GM21447 (cell line): ENCODE results near the gene ROPN1.
"Not testable (repeated sequence)": the region's sequence is repeated elsewhere in the genome, so short reads cannot be mapped to it uniquely, and the experiment has no call there.

ENCODE experiments used
- ATAC-seq: cut with Tn5 transposase; IDR thresholded peaks from one replicate; pipeline ENCODE4 v1.9.1; 2021; ENCODE audit not compliant: unreplicated experiment

ROPN1 gene

DNA sequence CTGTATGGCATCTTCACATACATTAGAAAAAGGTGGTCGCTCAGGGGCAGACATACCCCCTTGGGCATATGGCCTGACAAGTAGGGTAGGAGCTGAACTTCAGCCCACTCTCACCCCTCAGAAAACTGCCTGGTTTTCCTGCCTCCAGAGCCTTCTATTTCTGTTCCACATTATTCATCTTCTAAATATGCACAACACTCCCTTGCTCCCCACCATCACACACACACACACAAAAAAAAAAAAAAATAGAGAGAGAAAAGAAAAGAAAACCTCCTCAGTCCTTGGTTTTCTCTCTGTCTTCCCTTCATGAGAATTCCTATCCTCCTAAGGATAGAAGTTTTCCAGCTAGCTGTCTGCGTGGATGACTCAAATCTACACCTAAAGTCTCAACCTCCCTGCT is 5.6 kb upstream of the ROPN1 start:
- ATAC-seq, result no peak

DNA sequence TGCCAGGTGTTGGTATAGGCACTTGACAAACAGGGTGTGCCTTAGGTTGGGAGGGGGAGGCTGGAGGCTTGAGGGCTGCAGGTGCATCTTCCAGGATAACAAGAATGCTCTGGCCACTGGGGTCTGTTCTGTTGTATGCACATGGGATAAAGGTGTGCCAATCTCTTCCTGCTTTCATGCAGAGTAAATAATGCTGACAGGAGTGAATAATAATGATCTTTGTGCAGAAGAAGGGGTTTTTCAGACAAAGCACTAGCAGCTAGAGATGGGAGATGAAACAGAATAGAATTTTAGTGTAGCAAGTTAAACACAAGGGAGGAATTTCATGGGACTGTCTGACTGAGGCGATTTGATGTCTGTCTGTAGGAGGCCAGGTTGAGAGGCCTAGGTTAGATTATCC is 1.9 kb upstream of the ROPN1 start:
- ATAC-seq, result no peak

DNA sequence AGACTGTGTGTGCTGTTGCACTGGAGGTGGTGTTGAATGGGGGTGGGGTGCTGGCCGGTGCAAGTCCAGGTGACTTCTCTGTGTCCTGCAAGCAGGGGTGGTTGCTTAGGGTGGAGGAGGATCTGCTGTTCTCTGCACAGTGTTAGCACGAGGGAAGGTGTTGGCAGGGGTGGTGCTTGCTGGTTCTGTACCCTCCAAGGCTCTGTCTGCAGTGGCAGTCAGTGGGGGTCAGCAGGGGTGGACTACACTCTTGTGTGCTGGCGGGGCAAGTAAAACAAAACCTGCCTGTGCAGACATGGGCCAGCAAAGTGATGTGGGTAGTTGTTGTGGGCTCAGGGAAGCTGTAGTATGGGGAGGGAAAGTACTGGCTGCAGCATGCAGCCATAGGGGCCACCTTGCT is 5.5 kb downstream of the ROPN1 start:
- ATAC-seq, result no peak

DNA sequence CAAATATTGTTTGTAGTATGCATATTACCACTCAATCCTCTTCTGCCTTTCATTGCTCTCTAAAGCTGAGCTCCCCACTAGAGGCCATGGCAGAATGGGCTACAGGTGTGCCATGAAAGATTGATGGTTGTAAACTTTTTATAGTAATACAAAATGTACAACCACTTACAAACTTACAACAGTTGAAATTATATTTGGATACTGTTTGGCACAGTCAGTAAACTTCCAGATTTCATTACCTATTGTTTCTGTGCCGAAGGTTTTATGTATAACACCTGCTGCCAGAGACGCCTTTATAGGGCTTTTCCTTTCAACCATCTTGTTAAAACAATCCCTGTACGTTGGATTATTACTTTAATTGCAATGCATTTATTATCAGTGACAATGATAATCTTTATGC is 7.0 kb downstream of the ROPN1 start:
- ATAC-seq, result no peak

DNA sequence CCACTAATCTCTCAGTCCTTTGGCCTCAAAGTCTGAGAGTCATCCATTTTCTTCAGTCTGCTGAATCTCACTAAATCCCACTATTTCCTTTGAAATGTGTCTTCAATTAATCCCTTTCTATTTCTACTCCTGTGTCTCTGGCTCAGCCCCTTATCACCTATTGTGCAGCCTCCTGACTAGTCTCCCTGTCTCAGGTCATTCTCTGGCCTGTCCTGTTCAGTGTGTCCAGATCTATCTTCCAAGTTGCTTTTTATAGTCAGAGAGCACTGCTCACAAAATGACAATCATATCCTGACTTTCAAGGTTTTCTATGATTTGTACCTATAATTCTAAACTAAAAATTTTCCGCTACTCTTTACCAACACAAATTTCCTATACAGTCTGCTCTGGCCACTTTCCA is 7.6 kb downstream of the ROPN1 start:
- no peak for ATAC-seq

DNA sequence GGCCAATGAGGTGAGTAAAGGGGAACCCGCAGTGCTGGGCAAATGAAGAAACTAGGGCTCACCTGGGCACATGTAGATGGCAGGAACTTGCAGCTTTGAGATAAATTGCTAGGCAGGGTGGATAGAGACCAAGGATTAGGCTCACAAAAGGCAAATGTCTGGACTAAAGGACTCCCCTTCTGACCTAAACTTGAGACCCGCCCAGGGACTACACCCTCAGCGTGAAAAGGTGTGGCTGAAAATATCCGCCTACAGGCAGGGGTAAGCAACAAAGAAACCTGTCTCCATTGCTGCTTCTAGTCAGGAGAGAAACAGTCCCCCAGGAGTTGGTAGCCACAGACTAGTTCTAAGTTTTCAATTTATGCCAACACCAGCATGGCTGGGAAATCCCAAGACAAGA is 10.6 kb downstream of the ROPN1 start:
- not testable (repeated sequence) for ATAC-seq

DNA sequence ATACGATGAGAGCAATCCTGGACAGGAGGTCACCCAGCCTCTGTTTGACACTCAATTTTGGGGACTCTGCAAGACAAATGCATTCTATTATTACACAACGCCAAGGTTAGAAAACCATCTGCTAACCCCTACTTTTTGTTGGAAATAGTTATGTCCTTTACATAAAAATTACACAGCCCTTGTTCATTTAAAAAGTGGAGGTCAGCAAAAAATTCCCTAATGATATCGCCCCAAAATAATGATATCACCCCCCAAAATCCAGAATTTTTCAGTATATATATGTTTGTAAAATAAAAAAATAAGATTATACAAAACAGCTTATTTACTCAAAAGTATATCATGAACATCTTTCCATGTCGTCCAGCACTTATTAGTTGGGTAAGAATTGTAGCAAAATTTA is 11.4 kb downstream of the ROPN1 start:
- no peak for ATAC-seq

DNA sequence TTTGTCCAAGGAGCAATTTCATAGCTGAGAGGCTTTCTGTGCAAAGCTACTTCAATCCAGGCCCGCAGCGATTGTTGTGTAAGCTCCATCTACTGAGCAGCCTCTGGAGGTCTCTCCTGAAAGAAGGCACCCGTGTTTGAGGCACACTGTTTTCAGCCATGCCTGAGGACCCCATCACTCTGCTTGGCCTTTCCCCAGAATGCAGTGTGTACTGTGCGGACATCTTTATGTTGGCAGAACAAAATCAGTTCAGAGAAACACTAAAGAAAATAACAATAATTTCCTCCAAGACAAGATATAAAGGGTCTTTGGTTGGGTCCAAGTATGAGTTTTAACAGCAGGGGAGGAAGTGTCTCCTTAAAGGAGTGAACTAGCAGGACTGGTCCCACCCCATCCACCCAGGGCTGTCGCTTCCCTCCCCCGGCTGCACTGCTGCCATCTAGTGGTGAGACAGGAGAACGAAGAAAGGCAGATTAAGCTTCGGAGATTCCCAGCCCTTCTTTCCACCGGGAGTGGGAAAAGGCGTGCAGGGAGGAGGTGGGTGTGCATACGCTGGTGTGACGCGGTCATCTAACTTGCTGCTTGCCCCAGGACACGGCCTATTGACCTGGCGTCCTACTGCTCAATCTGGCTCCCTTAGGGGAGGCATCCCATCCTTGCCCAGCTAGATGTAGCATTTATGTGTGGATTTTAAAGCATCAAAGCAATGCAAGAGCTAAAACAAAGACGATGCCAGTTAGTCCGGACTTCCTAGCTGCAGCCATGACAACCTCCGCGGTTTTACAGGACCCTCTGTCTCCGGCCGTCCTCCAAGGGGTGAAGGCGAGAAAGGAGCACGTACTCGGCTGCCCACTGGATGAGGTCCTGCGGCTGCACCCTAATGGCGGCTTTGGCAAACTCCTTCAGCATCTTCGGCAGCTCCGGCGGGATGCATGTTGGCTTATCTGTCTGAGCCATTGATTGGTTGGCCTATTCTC is 12.1 kb downstream of the ROPN1 start:
- ATAC-seq, result not testable (repeated sequence)

DNA sequence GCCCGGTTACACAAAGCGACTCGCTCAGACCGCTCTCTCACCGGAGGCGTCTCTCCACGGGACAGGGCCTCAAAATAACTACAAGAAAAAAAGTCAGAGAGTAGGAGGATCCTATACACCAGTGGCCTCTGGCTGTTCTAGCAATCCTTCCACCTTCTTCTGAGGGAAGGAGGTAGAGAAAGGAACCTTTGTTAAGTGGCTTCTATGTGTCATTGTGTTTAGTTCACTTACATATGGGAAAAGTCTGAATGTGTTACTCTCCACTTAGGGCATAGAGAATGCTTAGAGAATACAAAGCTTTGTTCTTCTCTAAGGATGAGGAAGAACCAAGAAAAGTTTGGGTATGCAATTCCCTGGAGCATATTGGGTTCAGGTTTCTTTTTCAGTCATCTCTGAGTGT is 15.0 kb downstream of the ROPN1 start:
- ATAC-seq, result not testable (repeated sequence)

DNA sequence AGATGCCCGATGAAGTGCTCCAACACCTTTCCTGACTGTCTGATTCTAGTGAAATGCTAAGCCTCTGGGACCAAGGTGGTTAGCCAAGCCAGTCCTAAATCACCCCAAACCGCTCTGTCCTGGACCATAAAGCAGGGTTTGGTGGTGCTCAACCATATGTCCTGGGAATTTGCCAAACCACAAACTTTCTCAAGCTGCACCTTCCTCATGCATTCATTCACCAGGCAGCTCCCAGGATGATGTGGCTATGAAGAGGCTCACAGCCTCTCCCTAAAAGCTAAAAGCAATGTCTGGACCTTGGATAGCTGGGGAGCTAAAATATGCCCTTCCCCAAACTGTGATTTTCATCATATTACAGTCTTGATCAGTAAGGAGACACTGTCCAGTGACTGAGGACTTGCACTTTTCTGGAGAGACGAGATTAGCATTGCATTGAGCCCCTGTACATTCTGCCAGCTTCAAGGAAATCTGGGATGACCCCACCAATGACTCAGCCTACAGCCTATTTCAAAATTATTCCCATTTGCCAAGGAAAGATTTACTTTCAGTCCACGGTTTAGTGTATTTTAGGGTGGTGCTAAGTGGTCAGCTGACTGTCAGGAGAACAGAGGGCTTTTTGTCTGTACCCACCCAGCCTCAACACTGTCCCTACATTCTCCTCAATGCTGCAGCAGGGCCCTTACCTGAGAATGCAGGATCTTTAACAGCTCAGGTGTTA is 15.6 kb downstream of the ROPN1 start:
- not testable (repeated sequence) for ATAC-seq

DNA sequence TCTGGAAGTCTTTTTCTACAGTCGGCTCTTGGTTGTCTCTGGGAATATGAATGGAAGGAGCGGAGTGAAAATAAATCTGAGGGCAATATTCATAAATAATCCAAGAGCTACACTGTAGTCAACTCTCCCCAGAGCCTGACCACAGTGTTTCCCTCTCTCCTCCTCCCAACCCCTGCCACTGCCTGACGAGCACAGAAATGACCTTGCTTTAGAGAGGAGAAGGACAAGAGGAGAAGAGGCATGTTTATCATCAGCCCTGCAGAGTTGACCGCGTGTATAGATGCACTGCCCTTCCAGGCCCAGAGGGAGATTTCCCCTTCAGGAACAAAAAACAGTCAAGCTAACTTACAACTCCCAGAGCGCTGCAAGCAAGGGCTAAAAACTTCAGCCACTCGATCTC is 16.9 kb downstream of the ROPN1 start:
- not testable (repeated sequence) for ATAC-seq

DNA sequence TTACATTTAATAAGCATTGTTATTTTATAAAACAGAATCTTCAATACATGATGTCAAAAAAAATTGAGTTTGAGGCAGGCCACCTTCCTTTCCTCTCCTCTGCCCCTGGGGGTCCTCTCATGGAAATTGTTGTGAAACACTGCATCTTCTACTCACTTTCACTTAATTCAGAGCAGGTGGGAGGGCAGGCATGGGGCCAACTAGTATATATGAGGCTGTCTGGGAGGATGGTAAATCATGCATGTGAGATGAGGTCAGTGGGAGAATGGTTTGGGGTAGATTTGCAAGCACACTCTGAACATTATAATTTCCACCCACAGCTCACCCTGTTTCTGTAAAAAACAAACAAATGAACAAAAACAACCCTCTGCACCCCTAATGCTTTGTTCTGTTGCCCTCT is 20.5 kb downstream of the ROPN1 start:
- ATAC-seq, result no peak

DNA sequence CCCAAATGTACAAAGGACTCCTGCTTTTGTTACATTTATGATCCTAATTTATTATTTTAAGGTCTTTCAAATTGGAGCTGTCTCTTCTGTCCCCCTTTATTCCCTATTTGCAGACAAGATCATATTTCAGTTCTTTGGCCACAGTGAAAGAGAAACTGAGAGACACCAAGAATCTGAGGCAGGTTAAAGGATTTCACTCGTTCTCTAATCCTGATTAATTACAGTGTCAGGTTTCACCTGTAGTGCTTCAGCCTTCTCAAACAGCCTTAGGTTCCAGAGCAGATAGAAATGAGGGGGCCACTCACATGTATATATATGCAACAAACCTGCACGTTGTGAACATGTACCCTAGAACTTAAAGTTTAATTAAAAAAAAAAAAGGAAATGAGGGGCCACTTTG is 24.7 kb downstream of the ROPN1 start:
- not testable (repeated sequence) for ATAC-seq

DNA sequence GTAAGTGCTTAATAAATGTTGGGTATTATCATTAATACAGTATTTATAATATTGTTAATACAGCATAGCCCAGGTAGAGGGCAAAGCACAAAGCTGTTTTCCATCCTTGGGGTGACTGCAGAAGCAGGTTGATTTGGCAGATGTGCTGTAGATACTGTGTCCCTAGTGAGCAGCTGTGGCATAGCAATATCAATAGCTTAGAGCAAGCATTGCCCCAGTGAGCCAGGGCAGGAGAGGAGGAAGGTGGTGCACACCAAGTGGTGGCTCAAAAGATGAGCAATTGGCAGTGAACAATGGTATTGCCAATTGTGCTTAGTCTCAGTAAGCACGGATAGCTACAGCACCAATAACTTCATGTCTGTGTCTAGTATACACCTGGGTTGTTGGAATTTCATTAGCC is 25.1 kb downstream of the ROPN1 start:
- ATAC-seq, result not testable (repeated sequence)

DNA sequence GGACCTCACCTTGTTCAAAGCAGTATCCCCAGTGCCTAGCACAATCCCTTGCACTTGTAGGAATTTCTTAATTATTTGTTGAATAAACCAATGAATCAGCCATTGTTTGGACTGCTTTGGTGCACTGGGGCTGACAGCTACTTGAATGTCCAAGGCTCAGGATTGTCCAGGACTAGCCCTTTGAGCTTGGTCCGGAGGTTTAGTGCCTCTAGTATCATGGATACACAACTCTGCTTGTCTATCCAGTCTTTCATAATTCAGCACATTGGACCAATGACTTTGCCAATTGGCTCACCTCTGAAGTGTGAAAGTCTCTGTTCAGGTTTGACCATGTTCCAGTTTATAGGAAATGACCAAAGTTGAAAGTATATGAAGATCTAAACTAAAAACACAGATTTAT is 27.1 kb downstream of the ROPN1 start:
- not testable (repeated sequence) for ATAC-seq

DNA sequence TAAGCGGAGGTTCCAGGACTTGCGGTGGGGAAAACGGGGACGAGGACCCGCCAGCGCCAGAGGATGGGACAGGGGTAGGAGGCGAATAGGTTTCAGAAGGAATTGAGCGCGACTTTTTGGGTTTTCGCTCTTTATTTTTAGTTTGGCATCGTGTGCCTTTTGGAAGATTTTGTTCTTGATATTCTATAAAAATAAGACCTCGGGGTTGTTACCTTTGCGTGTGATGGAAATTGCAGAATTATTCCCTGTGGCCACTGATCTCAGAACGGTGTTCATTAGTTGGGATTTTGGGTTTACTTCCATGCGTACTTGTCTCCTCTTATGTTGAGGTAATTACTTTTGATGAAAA is 30.4 kb downstream of the ROPN1 start:
- no peak for ATAC-seq

DNA sequence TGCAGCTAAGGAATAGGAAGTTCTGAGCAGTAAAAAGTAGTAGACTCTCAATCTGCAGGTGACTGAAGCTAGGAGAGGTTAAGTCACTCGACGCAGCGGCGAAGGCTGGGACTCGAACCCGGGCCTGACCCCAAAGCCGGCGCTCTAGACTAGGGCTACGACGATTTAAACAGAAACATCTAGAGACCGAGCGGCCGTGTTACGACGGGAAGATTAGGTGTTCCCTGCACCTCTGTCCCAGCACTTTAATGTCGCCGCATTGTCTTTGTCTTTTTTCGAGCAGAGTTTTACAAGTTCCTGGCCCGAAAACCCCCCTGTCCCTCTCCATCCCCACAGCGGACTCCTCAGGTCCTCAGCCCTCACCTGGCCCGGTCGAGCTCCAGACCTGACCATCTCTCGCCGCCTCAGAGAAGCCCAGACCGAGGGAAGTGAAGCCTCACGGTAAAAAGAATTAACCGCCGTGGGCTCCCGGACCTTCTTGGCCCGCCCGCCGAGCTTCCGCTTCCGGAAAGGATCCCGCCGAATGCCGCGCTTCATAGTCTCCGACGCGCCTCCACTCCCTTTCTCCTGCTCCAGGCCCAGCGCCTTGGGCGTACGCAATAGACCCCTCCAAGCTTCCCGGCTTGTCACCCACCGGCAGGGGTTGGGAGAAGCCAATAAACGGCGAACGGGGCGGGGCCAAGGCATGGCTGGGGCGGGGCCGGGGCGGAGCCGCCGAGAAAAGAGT is 31.0 kb downstream of the ROPN1 start, which contains the start of gene CCDC14:
TSS of gene CCDC14 (minus strand) at position 449 of the 727 bp plus-strand sequence. CDS start at position 393, 56 bp downstream.
- ATAC-seq, result peak; percentile 80

DNA sequence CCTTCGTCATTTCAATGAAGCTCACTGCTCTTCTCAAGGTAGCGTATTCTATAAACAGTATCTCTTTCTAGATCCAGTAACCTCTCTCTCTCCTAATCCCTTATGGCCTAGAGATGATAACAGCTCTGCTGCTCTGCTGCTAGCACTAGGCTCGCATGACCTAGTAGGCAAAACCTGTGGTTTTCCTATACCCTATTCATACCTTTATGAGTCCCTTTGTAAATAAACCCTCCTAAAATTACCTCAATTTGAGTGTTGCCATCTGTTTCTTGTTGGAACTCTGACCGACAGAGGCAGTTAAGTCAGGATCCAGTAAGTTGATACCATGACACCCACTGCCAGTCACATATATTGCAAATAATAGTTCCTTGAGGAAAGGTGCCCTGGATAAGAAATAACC is 38.2 kb downstream of the ROPN1 start:
- ATAC-seq, result peak; percentile 79

DNA sequence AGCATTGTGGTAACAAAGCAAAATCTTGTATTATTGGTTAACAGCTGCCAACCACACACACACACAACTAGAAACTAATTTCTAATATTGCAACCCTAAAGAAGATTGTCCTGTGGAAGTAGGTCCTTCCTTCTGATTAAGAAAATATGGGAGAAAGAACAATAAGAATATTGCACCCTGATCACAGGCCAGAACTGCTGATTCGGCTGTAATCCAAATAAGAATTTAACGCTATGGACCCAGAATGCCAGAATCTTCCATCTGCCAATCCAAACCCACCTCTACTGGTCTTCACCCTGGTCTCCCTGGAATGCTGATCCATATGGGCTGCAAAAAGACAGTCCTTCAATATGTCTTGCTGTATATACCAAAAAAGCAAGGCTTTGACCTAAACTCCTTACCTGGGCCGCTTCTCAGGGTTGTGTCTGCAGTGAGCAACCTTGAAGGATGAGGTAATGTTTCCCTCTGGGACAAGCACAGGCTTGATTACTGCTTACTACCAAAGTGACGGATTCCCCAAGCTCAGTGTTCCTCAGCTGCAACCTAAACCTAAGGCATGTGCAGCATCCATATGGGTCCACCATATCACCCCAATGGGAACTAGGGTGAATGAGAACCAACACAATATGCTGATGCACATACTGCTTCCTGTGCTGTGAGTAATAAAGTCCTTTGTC is 38.9 kb downstream of the ROPN1 start:
- peak; percentile 24 for ATAC-seq

DNA sequence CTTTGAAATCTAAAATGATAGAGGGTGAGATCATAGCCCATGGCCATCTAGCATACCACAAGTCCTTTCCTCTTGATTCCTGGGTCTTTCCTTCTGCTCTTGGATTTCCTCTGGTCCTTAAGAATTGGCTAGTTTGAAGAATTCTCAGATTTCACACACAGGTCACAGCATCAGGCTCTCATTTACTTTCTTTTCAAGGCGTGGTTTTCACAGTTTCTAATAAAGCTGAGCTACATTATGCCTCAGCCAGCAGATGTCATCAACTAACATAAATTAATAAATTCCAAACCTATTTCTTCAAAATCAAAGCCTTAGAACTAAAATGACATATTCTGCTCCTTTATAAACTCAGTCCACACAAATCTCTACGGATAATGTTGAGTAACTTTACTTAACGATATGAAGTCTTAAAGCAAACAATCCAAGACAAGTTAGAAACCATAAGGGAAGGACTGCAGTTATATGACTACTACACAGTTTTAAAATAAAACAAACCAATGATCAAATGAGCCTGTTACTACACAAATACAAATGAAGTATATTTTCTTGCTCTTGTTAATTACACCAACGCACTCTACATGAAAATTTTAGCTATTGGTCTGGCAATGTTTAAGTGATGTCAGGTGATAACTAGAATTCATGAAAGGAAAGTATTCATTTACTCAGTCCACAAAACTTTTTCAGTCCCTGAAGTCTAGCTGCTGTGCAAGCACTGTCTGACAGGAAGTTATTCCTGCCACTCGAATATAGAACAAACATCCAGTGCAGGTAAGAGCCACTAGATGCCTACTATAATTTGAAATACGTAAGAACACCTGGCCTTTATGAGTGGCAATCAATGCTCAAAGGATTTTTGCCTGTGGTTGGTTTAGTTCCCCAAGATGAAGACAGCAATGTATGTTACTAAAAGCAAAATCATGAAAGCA is 40.1 kb downstream of the ROPN1 start:
- no peak for ATAC-seq
